ENCODE data around the gene CLDN8. TPM values are rescaled to one million over a fixed set of nuclear protein-coding genes. Genes with fewer than 3 reads are reported as not detected.

The CLDN8 gene
- total RNA-seq, 1 donor from 2014 or later, result 1.4 TPM

DNA sequence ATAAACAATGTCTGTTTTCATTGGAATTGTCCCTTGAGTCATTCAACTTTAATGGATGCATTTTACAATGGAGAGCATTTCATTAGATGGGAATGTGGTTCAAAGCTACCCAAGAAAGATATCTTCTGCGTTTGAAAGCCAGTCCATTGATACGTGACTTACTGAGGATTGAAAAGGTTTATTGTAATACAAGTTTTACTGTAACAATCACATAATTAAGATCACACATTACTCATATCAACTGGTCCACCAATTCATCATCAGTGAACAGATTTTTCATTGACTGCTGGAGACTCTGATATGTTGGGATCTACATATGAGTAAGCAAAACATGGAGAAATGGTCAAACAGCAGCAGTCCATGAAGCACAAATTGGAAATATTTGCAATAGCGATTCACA is 34.0 kb upstream of the CLDN8 start:
- H3K36me3 Mint-ChIP-seq, result no peaks in the 10 kb centered on the region
- H3K27me3 Mint-ChIP-seq (ENCODE audit: low read depth), result peaks cover 5% of the 10 kb centered on the region
- DNase-seq (ENCODE audit: low spot score in 2 of 2, unreplicated experiment in 2 of 2), result no peak
- H3K27ac Mint-ChIP-seq, result no peak overlapping the region
- no peaks in the 10 kb centered on the region for H3K4me1 Mint-ChIP-seq
- peaks cover 9% of the 10 kb centered on the region for H3K9me3 Mint-ChIP-seq
- no peak overlapping the region for H3K4me3 Mint-ChIP-seq
- TF ChIP-seq, protein P1, sequence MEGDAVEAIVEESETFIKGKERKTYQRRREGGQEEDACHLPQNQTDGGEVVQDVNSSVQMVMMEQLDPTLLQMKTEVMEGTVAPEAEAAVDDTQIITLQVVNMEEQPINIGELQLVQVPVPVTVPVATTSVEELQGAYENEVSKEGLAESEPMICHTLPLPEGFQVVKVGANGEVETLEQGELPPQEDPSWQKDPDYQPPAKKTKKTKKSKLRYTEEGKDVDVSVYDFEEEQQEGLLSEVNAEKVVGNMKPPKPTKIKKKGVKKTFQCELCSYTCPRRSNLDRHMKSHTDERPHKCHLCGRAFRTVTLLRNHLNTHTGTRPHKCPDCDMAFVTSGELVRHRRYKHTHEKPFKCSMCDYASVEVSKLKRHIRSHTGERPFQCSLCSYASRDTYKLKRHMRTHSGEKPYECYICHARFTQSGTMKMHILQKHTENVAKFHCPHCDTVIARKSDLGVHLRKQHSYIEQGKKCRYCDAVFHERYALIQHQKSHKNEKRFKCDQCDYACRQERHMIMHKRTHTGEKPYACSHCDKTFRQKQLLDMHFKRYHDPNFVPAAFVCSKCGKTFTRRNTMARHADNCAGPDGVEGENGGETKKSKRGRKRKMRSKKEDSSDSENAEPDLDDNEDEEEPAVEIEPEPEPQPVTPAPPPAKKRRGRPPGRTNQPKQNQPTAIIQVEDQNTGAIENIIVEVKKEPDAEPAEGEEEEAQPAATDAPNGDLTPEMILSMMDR (IDR thresholded peaks at IDR 0.05; ENCODE audit: unreplicated experiment), result no peak

DNA sequence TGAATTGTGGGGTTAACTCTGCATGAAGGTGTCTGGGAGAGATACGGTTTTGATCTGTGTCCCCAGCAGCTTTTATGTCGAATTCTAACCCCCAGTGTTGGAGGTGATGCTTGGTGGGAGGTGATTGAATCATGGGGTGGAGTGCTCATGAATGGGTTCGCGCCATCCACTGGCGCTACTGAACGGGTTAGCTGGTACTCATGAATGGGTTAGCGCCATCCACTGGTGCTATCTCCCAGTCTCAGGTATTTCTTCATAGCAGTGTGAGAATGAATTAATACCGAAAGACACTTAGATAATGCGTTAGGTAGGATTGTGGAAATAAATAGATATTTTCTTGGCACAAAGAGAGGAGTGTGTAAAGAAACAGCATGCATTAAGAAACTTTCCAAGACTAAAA is 32.9 kb upstream of the CLDN8 start:
- H3K27ac Mint-ChIP-seq, result no peak overlapping the region
- TF ChIP-seq, protein P1 (IDR thresholded peaks at IDR 0.05; ENCODE audit: unreplicated experiment), result no peak
- no peak overlapping the region for H3K4me3 Mint-ChIP-seq

DNA sequence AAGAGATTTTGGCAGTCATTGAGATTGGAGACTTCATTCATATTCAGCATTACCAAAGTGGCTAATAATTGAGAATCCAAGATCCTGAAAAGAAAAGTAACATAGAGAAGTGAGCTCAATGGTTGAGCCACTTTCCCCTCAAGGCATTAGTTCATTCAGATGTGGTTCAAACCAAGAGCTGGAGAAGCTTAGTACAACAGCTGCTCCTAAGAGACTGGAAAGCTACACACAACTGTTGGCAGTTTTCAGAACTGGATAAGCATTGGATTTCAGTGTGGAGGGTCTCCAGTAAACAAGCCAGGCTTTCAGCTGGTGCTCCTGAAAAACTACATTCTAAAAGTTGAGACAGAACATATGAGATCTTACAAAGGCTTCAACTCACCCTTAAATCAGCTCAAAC is 29.2 kb upstream of the CLDN8 start:
- H3K4me1 Mint-ChIP-seq, result peaks cover 2% of the 10 kb centered on the region
- H3K4me3 Mint-ChIP-seq, result no peak overlapping the region
- no peak for DNase-seq (ENCODE audit: low spot score in 2 of 2, unreplicated experiment in 2 of 2)
- TF ChIP-seq, protein P1 (IDR thresholded peaks at IDR 0.05; ENCODE audit: unreplicated experiment), result no peak
- H3K36me3 Mint-ChIP-seq, result no peaks in the 10 kb centered on the region
- H3K9me3 Mint-ChIP-seq, result no peaks in the 10 kb centered on the region
- H3K27me3 Mint-ChIP-seq (ENCODE audit: low read depth), result peaks cover 5% of the 10 kb centered on the region
- no peak overlapping the region for H3K27ac Mint-ChIP-seq

More for the DNA sequence above, 32.9 kb upstream of the CLDN8 start:
- no peak for DNase-seq (ENCODE audit: low spot score in 2 of 2, unreplicated experiment in 2 of 2)
- peaks cover 9% of the 10 kb centered on the region for H3K9me3 Mint-ChIP-seq
- no peaks in the 10 kb centered on the region for H3K4me1 Mint-ChIP-seq
- H3K36me3 Mint-ChIP-seq, result no peaks in the 10 kb centered on the region
- peaks cover 5% of the 10 kb centered on the region for H3K27me3 Mint-ChIP-seq (ENCODE audit: low read depth)

DNA sequence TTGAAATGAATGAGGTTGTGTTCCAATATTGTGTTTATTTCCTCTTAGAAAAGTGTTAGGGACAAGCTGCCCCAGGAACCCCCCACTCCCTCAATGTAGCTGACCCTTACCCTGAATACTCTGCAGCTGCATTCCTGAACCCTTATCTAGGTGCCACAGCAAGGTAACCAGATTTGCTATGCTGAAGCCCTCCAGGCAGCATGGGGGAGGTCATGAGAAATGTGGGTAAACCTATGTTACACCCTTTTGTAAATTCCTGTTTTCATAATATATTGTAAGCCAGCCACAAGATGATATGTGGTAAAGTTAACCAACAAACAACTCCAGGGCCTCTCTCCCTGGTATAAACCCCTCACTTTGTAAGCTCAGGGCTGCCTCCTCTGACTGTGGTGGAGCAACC is 27.8 kb upstream of the CLDN8 start:
- H3K4me3 Mint-ChIP-seq, result no peak overlapping the region
- no peak for DNase-seq (ENCODE audit: low spot score in 2 of 2, unreplicated experiment in 2 of 2)
- TF ChIP-seq, protein P1 (IDR thresholded peaks at IDR 0.05; ENCODE audit: unreplicated experiment), result no peak
- peaks cover under 1% of the 10 kb centered on the region for H3K27me3 Mint-ChIP-seq (ENCODE audit: low read depth)
- no peaks in the 10 kb centered on the region for H3K36me3 Mint-ChIP-seq
- H3K4me1 Mint-ChIP-seq, result peaks cover 4% of the 10 kb centered on the region
- no peak overlapping the region for H3K27ac Mint-ChIP-seq
- no peaks in the 10 kb centered on the region for H3K9me3 Mint-ChIP-seq

- Mint-ChIP-seq H3K9me3 (no peaks in the 10 kb centered on the region), H3K27ac (no peak overlapping the region), H3K4me1 (peaks cover 4% of the 10 kb centered on the region), H3K27me3 (ENCODE audit: low read depth) (no peaks in the 10 kb centered on the region), H3K4me3 (no peak overlapping the region), H3K36me3 (no peaks in the 10 kb centered on the region)
- TF ChIP-seq, protein P1 (IDR thresholded peaks at IDR 0.05; ENCODE audit: unreplicated experiment), result no peak
- no peak for DNase-seq (ENCODE audit: low spot score in 2 of 2, unreplicated experiment in 2 of 2)
Observed at GRCh38 chr21:30240661-30241060, 24.8 kb upstream of the CLDN8 start.

DNA sequence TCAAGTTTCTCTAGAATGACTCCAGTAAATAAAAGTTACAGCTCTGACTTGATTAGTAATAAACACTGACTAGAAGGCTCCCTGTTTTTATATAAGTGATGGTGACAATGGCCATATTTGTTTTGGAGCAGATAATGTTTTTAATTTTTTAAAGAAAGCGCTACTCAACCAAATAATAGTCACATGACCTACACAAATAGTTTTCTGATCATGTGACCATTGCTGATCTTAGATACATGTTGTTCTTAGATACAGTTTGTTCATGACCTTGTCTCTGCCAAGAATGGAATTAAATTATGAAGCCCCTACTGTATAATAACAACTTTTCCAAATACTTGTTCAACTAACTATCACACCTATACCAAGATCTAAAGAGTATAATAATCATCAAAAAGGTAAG is 22.3 kb upstream of the CLDN8 start:
- no peaks in the 10 kb centered on the region for H3K36me3 Mint-ChIP-seq
- H3K9me3 Mint-ChIP-seq, result no peaks in the 10 kb centered on the region
- no peaks in the 10 kb centered on the region for H3K27me3 Mint-ChIP-seq (ENCODE audit: low read depth)
- no peak overlapping the region for H3K27ac Mint-ChIP-seq
- no peak overlapping the region for H3K4me3 Mint-ChIP-seq
- TF ChIP-seq, protein P1 (IDR thresholded peaks at IDR 0.05; ENCODE audit: unreplicated experiment), result no peak
- peaks cover 16% of the 10 kb centered on the region for H3K4me1 Mint-ChIP-seq
- no peak for DNase-seq (ENCODE audit: low spot score in 2 of 2, unreplicated experiment in 2 of 2)

All from mesothelial cell of epicardium (in vitro differentiated cells).